ENCODE measurements around the gene XRN1. TPM values are rescaled to one million over a fixed set of nuclear protein-coding genes. Genes with fewer than 3 reads are reported as not detected.
"Not testable (repeated sequence)": the region's sequence is repeated elsewhere in the genome, so short reads cannot be mapped to it uniquely, and the experiment has no call there.

Gene XRN1
- total RNA-seq, 4 donors from 2014 or later, result 30.7 to 63.1 (median 35.2) TPM

DNA sequence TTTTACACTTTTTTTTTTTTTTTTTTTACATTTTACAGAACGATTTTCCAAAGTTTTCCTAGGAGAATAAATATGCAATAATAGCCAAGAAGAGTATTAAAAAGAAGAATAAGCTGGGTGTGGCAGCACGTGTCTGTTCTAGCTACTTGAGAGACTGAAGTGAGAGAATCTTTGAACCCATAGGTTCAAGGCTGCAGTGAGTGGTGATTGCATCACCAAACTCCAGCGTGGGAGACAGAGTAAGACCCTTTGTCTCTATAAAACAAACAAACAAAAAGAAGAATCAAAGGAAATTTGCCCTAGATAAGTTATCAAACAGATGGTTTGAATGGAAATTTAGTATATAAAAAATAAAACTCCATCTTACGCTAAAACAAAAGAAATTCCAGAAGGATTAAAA, 13.3 kb downstream of the XRN1 start:
- TF ChIP-seq CTCF (IDR thresholded peaks at IDR 0.05), result no peak
- no peak for DNase-seq (ENCODE audit: low spot score)
- ATAC-seq (ENCODE audit: low FRiP score), result no peak

- ATAC-seq (ENCODE audit: low FRiP score) (no peak), DNase-seq (ENCODE audit: low spot score) (no peak)
- TF ChIP-seq CTCF (IDR thresholded peaks at IDR 0.05), result no peak
Observed at GRCh38 chr3:142433110-142433509, 14.7 kb downstream of the XRN1 start.

- DNase-seq (ENCODE audit: low spot score) (no peak), ATAC-seq (ENCODE audit: low FRiP score) (no peak)
- TF ChIP-seq CTCF (IDR thresholded peaks at IDR 0.05), result no peak
Observed at GRCh38 chr3:142429582-142429981, 18.3 kb downstream of the XRN1 start.

DNA sequence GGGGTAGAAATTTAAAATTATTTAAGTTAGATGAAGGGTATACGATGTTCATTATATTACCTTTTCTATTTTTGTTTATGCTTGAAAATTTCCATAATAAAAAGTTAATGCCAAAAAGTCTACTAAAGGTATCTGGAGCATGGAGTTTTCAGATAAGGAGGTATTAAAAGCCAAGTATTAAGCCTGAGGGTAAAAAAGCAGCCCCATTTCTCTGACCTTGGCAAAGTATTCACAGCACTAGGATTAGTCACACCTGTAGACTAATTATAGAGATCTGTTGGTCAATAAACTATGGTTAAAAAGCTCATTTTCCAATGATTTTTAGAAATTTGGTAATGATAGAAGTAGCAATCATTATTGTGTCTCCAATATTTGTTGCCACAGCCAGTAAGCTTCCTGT, 23.1 kb downstream of the XRN1 start:
- ATAC-seq (ENCODE audit: low FRiP score) (no peak), DNase-seq (ENCODE audit: low spot score) (no peak)
- TF ChIP-seq CTCF (IDR thresholded peaks at IDR 0.05), result no peak

DNA sequence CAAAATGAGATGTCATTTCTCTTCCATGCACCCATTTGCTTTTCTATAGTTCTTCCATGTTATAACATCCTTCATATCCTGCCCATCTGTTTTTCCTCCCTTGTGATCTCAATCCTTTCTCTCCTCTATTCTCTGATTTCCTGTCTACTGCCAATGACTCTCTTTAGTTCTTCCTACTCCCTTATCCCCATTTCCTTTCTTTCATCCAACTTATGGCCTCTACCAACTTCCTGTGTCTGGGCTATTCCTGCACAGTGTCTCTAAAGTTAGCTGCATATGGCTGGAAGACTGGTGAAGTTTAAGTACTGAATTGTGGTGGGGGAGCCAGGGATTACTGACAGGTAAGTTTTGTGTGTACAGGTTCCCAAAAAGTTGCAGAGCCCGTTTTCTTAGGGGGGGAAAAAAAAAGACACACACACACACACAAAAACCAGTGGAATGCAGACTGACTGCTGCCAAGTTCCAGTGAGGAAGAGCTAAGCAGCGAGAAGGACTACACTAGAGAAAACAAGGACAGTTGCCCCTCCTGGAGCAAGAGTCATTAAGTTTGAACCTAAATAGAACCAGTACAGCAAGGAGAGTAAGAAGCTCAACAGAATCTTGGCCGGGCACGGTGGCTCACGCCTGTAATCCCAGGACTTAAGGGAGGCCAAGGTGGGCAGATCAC, 28.8 kb downstream of the XRN1 start:
- TF ChIP-seq CTCF (IDR thresholded peaks at IDR 0.05), result no peak
- ATAC-seq (ENCODE audit: low FRiP score) (no peak), DNase-seq (ENCODE audit: low spot score) (no peak)

- no peak for DNase-seq (ENCODE audit: low spot score)
- no peak for TF ChIP-seq CTCF (IDR thresholded peaks at IDR 0.05)
- ATAC-seq (ENCODE audit: low FRiP score), result no peak
Observed at GRCh38 chr3:142417302-142417701, 30.5 kb downstream of the XRN1 start.

GRCh38 chr3:142400537-142400936, 47.3 kb downstream of the XRN1 start:
- not testable (repeated sequence) for DNase-seq (ENCODE audit: low spot score); ATAC-seq (ENCODE audit: low FRiP score)

All from omental fat pad (tissue), 4 donors.